Naive thymus-derived CD4-positive, alpha-beta T cell (primary cell): Measurements from ENCODE around the gene PRRC2B. TPM values are rescaled to one million over a fixed set of nuclear protein-coding genes. Genes with fewer than 3 reads are reported as not detected.
A peak's percentile ranks its signal among the peaks of the same experiment; 100 is the strongest.
"Not testable (repeated sequence)": the region's sequence is repeated elsewhere in the genome, so short reads cannot be mapped to it uniquely, and the experiment has no call there.

Experiments
- ATAC-seq: fragments of 150-1000 bp; cut with Tn5 transposase; 2 replicates; pipeline ENCODE4 v1.10.0; 2021; ENCODE audit warnings: mild to moderate bottlenecking, moderate library complexity
- CTCF ChIA-PET: fragments of 350-600 bp; sonication (Branson Sonifier 250); formaldehyde crosslinking; loops from one replicate; lab custom pipeline; 2021; ENCODE audit warnings: antibody characterized with exemption; lab: Charles Lee
- POLR2A ChIA-PET: fragments of 350-600 bp; sonication (Branson Sonifier 250); formaldehyde crosslinking; loops from one replicate; lab custom pipeline; 2021; ENCODE audit warnings: antibody characterized with exemption, inconsistent platforms; lab: Charles Lee
- DNase-seq, 9 donors: peaks; one replicate each; pipeline versions ENCODE4 v3.0.0 to v3.0.0-alpha.2; 2020 to 2022; ENCODE audit warnings: mixed read lengths in 1 of 9
- H3K27ac ChIP-seq: one replicate; pipeline ENCODE4 v1.7.0; 2013; ENCODE audit warnings: mild to moderate bottlenecking, low read depth, low read length, moderate library complexity
- H3K27me3 ChIP-seq, 2 donors: one replicate each; pipeline ENCODE4 v1.7.0; 2013; ENCODE audit warnings: low read length in 2 of 2, mild to moderate bottlenecking in 2 of 2, moderate library complexity in 2 of 2; ENCODE audit not compliant: control insufficient read depth in 2 of 2, insufficient read depth in 2 of 2
- H3K36me3 ChIP-seq, 3 experiments: 1 replicate in 2 of 3; 2 replicates in 1 of 3; pipeline ENCODE4 v1.7.0; 2013; ENCODE audit warnings: low read length in 3 of 3, mild to moderate bottlenecking in 3 of 3, moderate library complexity in 1 of 3; ENCODE audit not compliant: insufficient read depth in 3 of 3, control insufficient read depth in 2 of 3
- H3K4me1 ChIP-seq, 2 donors: one replicate each; pipeline ENCODE4 v1.7.0; 2013; ENCODE audit warnings: low read length in 2 of 2, mild to moderate bottlenecking in 2 of 2, moderate library complexity in 1 of 2; ENCODE audit not compliant: control insufficient read depth in 2 of 2, insufficient read depth in 2 of 2
- H3K4me3 ChIP-seq: 2 replicates; pipeline ENCODE4 v1.7.0; 2013; ENCODE audit warnings: mild to moderate bottlenecking, low read length
- H3K9me3 ChIP-seq, 3 experiments: 1 replicate in 2 of 3; 2 replicates in 1 of 3; pipeline ENCODE4 v1.7.0; 2013; ENCODE audit warnings: low read length in 3 of 3; ENCODE audit not compliant: control insufficient read depth in 2 of 3
- H3K27ac Mint-ChIP-seq, 9 donors: one replicate each; pipeline ENCODE4 v1.8.0; 2020 to 2022; ENCODE audit warnings: mixed read lengths in 9 of 9, mild to moderate bottlenecking in 8 of 9, moderate library complexity in 5 of 9, inconsistent platforms in 2 of 9
- H3K27me3 Mint-ChIP-seq, 5 donors: one replicate each; pipeline ENCODE4 v1.8.0; 2021 to 2022; ENCODE audit warnings: mixed read lengths in 5 of 5, mild to moderate bottlenecking in 1 of 5
- H3K36me3 Mint-ChIP-seq, 5 donors: one replicate each; pipeline ENCODE4 v1.8.0; 2020 to 2022; ENCODE audit warnings: mixed read lengths in 5 of 5, mild to moderate bottlenecking in 3 of 5, inconsistent platforms in 1 of 5
- H3K4me1 Mint-ChIP-seq, 7 donors: one replicate each; pipeline ENCODE4 v1.8.0; 2020 to 2022; ENCODE audit warnings: mixed read lengths in 7 of 7, mild to moderate bottlenecking in 3 of 7, inconsistent platforms in 1 of 7
- H3K4me3 Mint-ChIP-seq, 10 donors: one replicate each; pipeline ENCODE4 v1.8.0; 2020 to 2022; ENCODE audit warnings: mild to moderate bottlenecking in 10 of 10, mixed read lengths in 10 of 10, moderate library complexity in 6 of 10, inconsistent platforms in 2 of 10
- H3K9me3 Mint-ChIP-seq, 11 donors: one replicate each; pipeline ENCODE4 v1.8.0; 2020 to 2022; ENCODE audit warnings: mixed read lengths in 11 of 11, mild to moderate bottlenecking in 4 of 11, inconsistent platforms in 1 of 11, moderate library complexity in 1 of 11
- intact Hi-C, 2 donors: fragments of 100-400 bp; cut with micrococcal nuclease; formaldehyde crosslinking; loops; one replicate each; pipeline ENCODE4 v1.15.1; 2023
- polyA plus RNA-seq, 2 donors: library from polyadenylated mRNA; unstranded; fragments of 300-500 nt; fragmentation: Illumina TruSeq; gene quantifications; one replicate each; pipeline ENCODE4 v1.2.3, GENCODE V29; 2021
- total RNA-seq, 6 experiments: library from RNA in 5 of 6; stranded (reverse) in 5 of 6; gene quantifications; 1 replicate in 5 of 6; 2 replicates in 1 of 6; pipeline ENCODE4 v1.2.3 and lab custom pipeline; 2021 to 2026

Gene PRRC2B
- total and polyA plus RNA-seq, 7 experiments from 2014 or later: 29.8 to 382 (median 227) TPM

- ATAC-seq (no peak), DNase-seq (no peak)
- Histone ChIP-seq H3K9me3 (peaks cover 0 to 24% (median 3%) of the 10 kb centered on the region in 3 experiments), H3K4me3 (no peak within 1 kb of the TSS), H3K36me3 (no peaks in the 10 kb centered on the region), H3K27ac (no peak within 1 kb of the TSS), H3K27me3 (peaks cover 0 to 4% of the 10 kb centered on the region in 2 donors), H3K4me1 (peaks cover 6 to 21% of the 10 kb centered on the region in 2 donors)
- H3K4me3 Mint-ChIP-seq: peak within 1 kb of the TSS; percentile 21 to 86 (median 62)
- ChIA-PET POLR2A (no interaction called here), CTCF (interaction anchor here (0.7 kb wide), 1 partner anchor 14 kb away, joined by 4 read pairs; no protein-coding TSS in a partner anchor)
- intact Hi-C loops: no loop called here
- peaks cover 9 to 31% (median 23%) of the 10 kb centered on the region in 7 donors for H3K4me1 Mint-ChIP-seq
- H3K9me3 Mint-ChIP-seq: peaks cover 0 to 52% (median 23%) of the 10 kb centered on the region in 11 donors
- H3K27ac Mint-ChIP-seq: peak within 1 kb of the TSS in 1 of 9 donors; percentile 77
- peaks cover 4 to 22% (median 10%) of the 10 kb centered on the region in 5 donors for H3K36me3 Mint-ChIP-seq
- H3K27me3 Mint-ChIP-seq: peaks cover 32 to 67% (median 37%) of the 10 kb centered on the region in 5 donors
These were observed 151.3 kb downstream of the PRRC2B start, which contains the start of gene PRRT1B for GRCh38 chr9:131545003-131545785. TSS of gene PRRT1B (plus strand) at chr9:131545523. CDS start at chr9:131545616, 93 bp downstream.

- peak overlapping the region in 9 of 10 donors; percentile 12 to 86 (median 72) for H3K4me3 Mint-ChIP-seq
These were observed 152.0 kb downstream of the PRRC2B start for GRCh38 chr9:131545786-131546335.

GRCh38 chr9:131546336-131547084, 152.6 kb downstream of the PRRC2B start:
- peaks cover 0 to 52% (median 23%) of the 10 kb centered on the region in 11 donors for H3K9me3 Mint-ChIP-seq

More at GRCh38 chr9:131545786-131546335, 152.0 kb downstream of the PRRC2B start:
- H3K9me3 Mint-ChIP-seq: peaks cover 0 to 52% (median 23%) of the 10 kb centered on the region in 11 donors
- H3K27ac Mint-ChIP-seq: peak overlapping the region in 1 of 9 donors; percentile 77
- Histone ChIP-seq H3K36me3 (no peaks in the 10 kb centered on the region), H3K4me3 (no peak overlapping the region), H3K4me1 (peaks cover 0 to 16% of the 10 kb centered on the region in 2 donors), H3K27me3 (peaks cover 0 to 4% of the 10 kb centered on the region in 2 donors), H3K9me3 (peaks cover 0 to 24% (median 3%) of the 10 kb centered on the region in 3 experiments), H3K27ac (no peak overlapping the region)
- H3K36me3 Mint-ChIP-seq: peaks cover 4 to 22% (median 10%) of the 10 kb centered on the region in 5 donors
- H3K27me3 Mint-ChIP-seq: peaks cover 36 to 72% (median 42%) of the 10 kb centered on the region in 5 donors
- H3K4me1 Mint-ChIP-seq: peaks cover 5 to 26% (median 17%) of the 10 kb centered on the region in 7 donors
- DNase-seq (no peak), ATAC-seq (no peak)
- intact Hi-C loops: loop anchor here in 1 of 2 donors (2.0 kb wide), 1 partner anchor 33 kb away; no protein-coding TSS in a partner anchor
- POLR2A ChIA-PET: no interaction called here
- CTCF ChIA-PET: interaction anchor here (0.7 kb wide), 1 partner anchor 13 kb away, joined by 4 read pairs; no protein-coding TSS in a partner anchor

GRCh38 chr9:131549186-131549585, 155.3 kb downstream of the PRRC2B start:
- CTCF ChIA-PET, DNase-seq, H3K27ac ChIP-seq, H3K36me3 ChIP-seq, intact Hi-C loops, POLR2A ChIA-PET, H3K27me3 ChIP-seq, ATAC-seq, H3K9me3 ChIP-seq, H3K4me3 ChIP-seq: not testable (repeated sequence)
- Mint-ChIP-seq H3K4me3 (peak overlapping the region in 2 of 10 donors; percentile 9 to 27), H3K9me3 (peaks cover 0 to 31% (median 10%) of the 10 kb centered on the region in 11 donors), H3K27ac (peak overlapping the region in 1 of 9 donors; percentile 15), H3K36me3 (peaks cover 3 to 22% (median 10%) of the 10 kb centered on the region in 5 donors), H3K27me3 (peaks cover 48 to 83% (median 58%) of the 10 kb centered on the region in 5 donors), H3K4me1 (peaks cover 5 to 23% (median 16%) of the 10 kb centered on the region in 7 donors)
- peaks cover 0 to 16% of the 10 kb centered on the region in 2 donors for H3K4me1 ChIP-seq

More at GRCh38 chr9:131546336-131547084, 152.6 kb downstream of the PRRC2B start:
- Mint-ChIP-seq H3K36me3 (peaks cover 4 to 22% (median 10%) of the 10 kb centered on the region in 5 donors), H3K4me3 (peak overlapping the region; percentile 69 to 86 (median 82)), H3K27ac (peak overlapping the region in 1 of 9 donors; percentile 29), H3K27me3 (peaks cover 36 to 75% (median 47%) of the 10 kb centered on the region in 5 donors), H3K4me1 (peaks cover 5 to 26% (median 16%) of the 10 kb centered on the region in 7 donors)
- H3K9me3 ChIP-seq: peaks cover 0 to 24% (median 3%) of the 10 kb centered on the region in 3 experiments
- POLR2A ChIA-PET: interaction anchor here (0.6 kb wide), 1 partner anchor 143 kb away, joined by 6 read pairs; no protein-coding TSS in a partner anchor
- CTCF ChIA-PET: interaction anchor here (0.9 kb wide), 1 partner anchor 13 kb away, joined by 3 read pairs; no protein-coding TSS in a partner anchor
- peak overlapping the region; percentile 47 for H3K4me3 ChIP-seq
- peaks cover 0 to 4% of the 10 kb centered on the region in 2 donors for H3K27me3 ChIP-seq
- intact Hi-C loops: loop anchor here in 1 of 2 donors (2.0 kb wide), 1 partner anchor 32 kb away; no protein-coding TSS in a partner anchor
- DNase-seq: peak in 1 of 9 donors; percentile 17
- ATAC-seq: no peak
- H3K4me1 ChIP-seq: peaks cover 0 to 16% of the 10 kb centered on the region in 2 donors
- H3K36me3 ChIP-seq: no peaks in the 10 kb centered on the region
- no peak overlapping the region for H3K27ac ChIP-seq

Other genes with a start within 250 kb of the PRRC2B start
- gene FAM78A, start 117.6 kb upstream of the PRRC2B start, total RNA-seq: 100 to 1,000 TPM in 3 of 5 experiments, 10 to 100 TPM in 2; 64.6 to 114 (median 104) TPM
- gene FAM78A, start 117.6 kb upstream of the PRRC2B start, polyA plus RNA-seq: 10 to 100 TPM; 10.5 to 24.8 TPM
- gene PLPP7, start 104.4 kb upstream of the PRRC2B start, total RNA-seq: under 1 TPM in 4 of 5 experiments, not detected in 1; 0.12 to 0.24 (median 0.14) TPM
- gene PLPP7, start 104.4 kb upstream of the PRRC2B start, polyA plus RNA-seq: under 1 TPM; 0.24 to 0.71 TPM
- gene POMT1, start 108.8 kb downstream of the PRRC2B start, total RNA-seq: 10 to 100 TPM; 40.0 to 55.8 (median 47.7) TPM
- gene POMT1, start 108.8 kb downstream of the PRRC2B start, polyA plus RNA-seq: 10 to 100 TPM; 13.3 to 15.1 TPM
- 10 to 100 TPM; 21.8 to 40.1 (median 29.3) TPM for gene UCK1, start 137.2 kb downstream of the PRRC2B start, total RNA-seq
- gene UCK1, start 137.2 kb downstream of the PRRC2B start, polyA plus RNA-seq: 10 to 100 TPM; 21.2 to 32.8 TPM
- not detected for gene PRRT1B, start 151.4 kb downstream of the PRRC2B start, total RNA-seq
- gene PRRT1B, start 151.4 kb downstream of the PRRC2B start, polyA plus RNA-seq: not detected